ENCODE results near the gene ACAA1. TPM values are rescaled to one million over a fixed set of nuclear protein-coding genes. Genes with fewer than 3 reads are reported as not detected.

Gene ACAA1
- total and polyA plus RNA-seq, 2 of the 13 experiments (the other 11 are each of a cell fraction or from before 2014, with no cell fraction given), result 60.8 to 188 TPM

- TF ChIP-seq ZNF503 (CRISPR knock-in tag; IDR thresholded peaks at IDR 0.05) (peak; percentile 29; the same call in 1 of the 2 replicates), PHF5A (CRISPR knock-in tag; IDR thresholded peaks at IDR 0.05; ENCODE audit: low read depth, unreplicated experiment) (no peak), PCBP1 (IDR thresholded peaks at IDR 0.05; ENCODE audit: borderline replicate concordance, low read depth, low read length) (no peak), MIER3 (CRISPR knock-in tag; IDR thresholded peaks at IDR 0.05; ENCODE audit: borderline replicate concordance) (no peak), ZNF746 (CRISPR knock-in tag; IDR thresholded peaks at IDR 0.05) (no peak), TCF12 (IDR thresholded peaks at IDR 0.05) (no peak), TCF12 (CRISPR knock-in tag; IDR thresholded peaks at IDR 0.05) (no peak), TAF15 (IDR thresholded peaks at IDR 0.05; ENCODE audit: low read depth, low read length, poor library complexity, severe bottlenecking) (no peak), ERF (CRISPR knock-in tag; IDR thresholded peaks at IDR 0.05) (no peak), ZNF609 (CRISPR knock-in tag; IDR thresholded peaks at IDR 0.05; ENCODE audit: borderline replicate concordance) (peak; percentile 62; the same call in 1 of the 2 replicates), ATF6 (CRISPR knock-in tag; conservative IDR thresholded peaks at IDR 0.05) (no peak), ZNF850 (CRISPR knock-in tag; conservative IDR thresholded peaks at IDR 0.05) (no peak), TARDBP (CRISPR knock-in tag; IDR thresholded peaks at IDR 0.05) (no peak; the same call in 1 of the 2 replicates), SCMH1 (CRISPR knock-in tag; IDR thresholded peaks at IDR 0.05; ENCODE audit: borderline replicate concordance) (no peak), ZNF639 (CRISPR knock-in tag; conservative IDR thresholded peaks at IDR 0.05) (no peak), TEAD3 (CRISPR knock-in tag; optimal IDR thresholded peaks at IDR 0.05; ENCODE audit: borderline replicate concordance) (peak; percentile 70), SMYD3 (CRISPR knock-in tag; IDR thresholded peaks at IDR 0.05) (no peak), ZNF432 (CRISPR knock-in tag; IDR thresholded peaks at IDR 0.05; ENCODE audit: borderline replicate concordance) (no peak), ZNF34 (CRISPR knock-in tag; IDR thresholded peaks at IDR 0.05; ENCODE audit: borderline replicate concordance) (no peak), MEIS1 (CRISPR knock-in tag; IDR thresholded peaks at IDR 0.05; ENCODE audit: borderline replicate concordance) (peak; percentile 97), ZNF382 (CRISPR knock-in tag; IDR thresholded peaks at IDR 0.05; ENCODE audit: borderline replicate concordance) (no peak)
Measured at GRCh38 chr3:38130631-38131065, 6.3 kb downstream of the ACAA1 start (continued).
